Tibial artery (tissue), 4 donors: ENCODE data around the gene LDLRAD2.
"Not testable (repeated sequence)": the region's sequence is repeated elsewhere in the genome, so short reads cannot be mapped to it uniquely, and the experiment has no call there.

Experiments used
- DNase-seq, 2 donors: peaks; one replicate each; pipeline ENCODE4 v3.0.0-alpha.2; 2019
- H3K27ac ChIP-seq, 2 donors: fragments of 200-600 bp; sonication (generic) in 1 of 2; 1 replicate in 1 of 2; 2 replicates in 1 of 2; pipeline ENCODE4 v1.5.1; 2018 to 2019; ENCODE audit warnings: mild to moderate bottlenecking in 1 of 2
- H3K27me3 ChIP-seq, 2 donors: fragments of 200-600 bp; sonication (generic) in 1 of 2; one replicate each; pipeline versions ENCODE4 v1.5.1 to v1.6.0; 2016 to 2019
- H3K36me3 ChIP-seq, 3 donors: fragments of 200-600 bp; sonication (generic) in 2 of 3; one replicate each; pipeline ENCODE4 v1.5.1; 2016 to 2019; ENCODE audit warnings: mild to moderate bottlenecking in 2 of 3
- H3K4me1 ChIP-seq, 4 donors: fragments of 200-600 bp; sonication (generic) in 2 of 4; 1 replicate in 3 of 4; 2 replicates in 1 of 4; pipeline ENCODE4 v1.5.1; 2016 to 2019
- H3K4me3 ChIP-seq, 2 donors: fragments of 200-600 bp; sonication (generic) in 1 of 2; 1 replicate in 1 of 2; 2 replicates in 1 of 2; pipeline ENCODE4 v1.5.1; 2018 to 2019; ENCODE audit warnings: mild to moderate bottlenecking in 2 of 2
- H3K9me3 ChIP-seq, 3 donors: fragments of 200-600 bp; sonication (generic) in 1 of 3; one replicate each; pipeline ENCODE4 v1.5.1; 2016 to 2019
- CTCF ChIP-seq, 2 experiments: fragments of 200-600 bp in 1 of 2; fragments of 450-650 bp in 1 of 2; IDR thresholded peaks; one replicate each; pipeline ENCODE4 v1.5.1; 2017 to 2019; ENCODE audit warnings: antibody characterized with exemption in 2 of 2, mild to moderate bottlenecking in 1 of 2, moderate library complexity in 1 of 2
- intact Hi-C: fragments of 100-400 bp; cut with DNase I; formaldehyde crosslinking; loops from one replicate; pipeline ENCODE4 v1.15.0; 2023; ENCODE audit warnings: low total_unique reads

The LDLRAD2 gene

DNA sequence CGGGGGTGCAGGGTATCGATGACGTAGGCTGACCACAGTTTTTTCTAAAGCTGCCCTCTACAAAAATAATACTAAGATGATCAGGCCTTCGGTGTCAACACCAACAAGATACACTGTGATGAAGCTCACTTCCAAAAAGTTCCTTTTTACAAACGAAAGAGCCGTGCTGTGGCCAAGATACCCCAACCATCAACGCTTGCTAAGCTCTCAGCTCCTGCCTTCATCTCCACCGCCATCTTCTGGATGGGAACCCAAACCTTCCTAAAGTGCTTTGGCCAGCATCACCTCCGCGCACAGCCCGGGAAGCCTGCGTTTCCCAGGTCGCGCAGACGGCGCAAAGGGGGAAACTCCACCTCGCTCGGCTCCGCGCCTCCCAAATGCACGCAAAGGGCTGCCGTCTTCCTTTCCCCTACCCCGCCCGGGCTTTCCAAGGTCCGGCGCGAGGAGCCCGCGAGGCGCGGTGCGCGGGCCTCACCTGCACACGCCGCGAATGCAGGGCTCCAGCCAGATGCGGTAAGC, 29.7 kb upstream of the LDLRAD2 start:
- intact Hi-C loops = loop anchor here (10.0 kb wide), 1 partner anchor 182 kb away; no protein-coding TSS in a partner anchor
- H3K9me3 ChIP-seq = no peaks in the 10 kb centered on the region
- peaks cover 0 to 32% (median 16%) of the 10 kb centered on the region in 4 donors for H3K4me1 ChIP-seq
- no peaks in the 10 kb centered on the region for H3K27me3 ChIP-seq
- no peaks in the 10 kb centered on the region for H3K36me3 ChIP-seq
- H3K4me3 ChIP-seq = peak overlapping the region; percentile 79 to 92
- peak in 1 of 2 donors; percentile 47 for DNase-seq
- no peak for TF ChIP-seq CTCF (IDR thresholded peaks at IDR 0.05)
- peak overlapping the region; percentile 89 to 98 for H3K27ac ChIP-seq

- intact Hi-C loops = loop anchor here (10.0 kb wide), 1 partner anchor 182 kb away; no protein-coding TSS in a partner anchor
Measured at GRCh38 chr1:21782868-21783678, 29.0 kb upstream of the LDLRAD2 start, which contains the start of gene USP48. TSS of gene USP48 (minus strand) at chr1:21783149. CDS start at chr1:21782957, 192 bp downstream.

DNA sequence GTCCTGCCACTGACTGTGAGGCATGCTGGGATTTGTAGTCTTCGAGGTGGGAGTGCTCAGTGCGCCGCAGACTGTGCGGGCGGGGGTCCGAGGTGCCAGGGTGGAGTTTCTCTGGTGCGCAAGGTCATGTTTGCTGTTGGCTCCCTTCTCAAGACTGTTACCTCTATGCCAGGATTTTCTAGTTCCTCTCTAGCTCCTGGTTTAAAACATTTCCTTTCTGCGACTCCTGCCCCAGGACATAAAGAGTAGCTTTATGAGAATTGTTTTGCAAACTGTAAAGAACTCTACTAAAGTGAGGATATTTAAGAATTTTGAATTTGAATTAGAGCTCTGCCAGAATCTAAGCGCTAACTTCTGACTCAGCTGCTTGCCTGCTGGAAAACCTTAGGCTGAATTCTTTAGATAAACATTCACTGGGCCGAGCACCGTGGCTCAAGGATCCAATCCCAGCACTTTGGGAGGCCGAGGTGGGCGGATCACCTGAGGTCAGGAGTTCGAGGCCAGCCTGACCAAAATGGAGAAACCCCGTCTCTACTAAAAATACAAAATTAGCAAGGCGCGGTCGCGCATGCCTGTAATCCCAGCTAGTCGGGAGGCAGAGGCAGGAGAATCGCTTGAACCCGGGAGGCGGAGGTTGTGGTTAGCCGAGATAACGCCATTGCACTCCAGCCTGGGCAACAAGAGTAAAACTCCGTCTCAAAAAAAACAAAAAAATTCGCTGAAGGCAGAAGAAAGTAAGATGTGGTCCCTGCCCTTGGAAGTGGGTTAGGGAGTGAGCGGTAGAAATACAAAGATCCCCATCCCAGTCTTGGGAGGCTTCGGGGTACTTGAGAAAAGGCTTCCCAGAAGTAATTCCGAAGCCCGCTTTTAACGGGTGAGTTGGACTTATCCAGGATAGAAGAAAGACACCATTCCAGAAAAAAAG, 28.1 kb upstream of the LDLRAD2 start:
- Histone ChIP-seq H3K27ac (peak overlapping the region; percentile 89 to 98), H3K9me3 (no peaks in the 10 kb centered on the region), H3K36me3 (no peaks in the 10 kb centered on the region), H3K4me3 (peak overlapping the region; percentile 79 to 92), H3K27me3 (no peaks in the 10 kb centered on the region), H3K4me1 (peaks cover 0 to 32% (median 16%) of the 10 kb centered on the region in 4 donors)
- DNase-seq = peak in 1 of 2 donors; percentile 70
- intact Hi-C loops = loop anchor here (10.0 kb wide), 1 partner anchor 181 kb away; no protein-coding TSS in a partner anchor
- no peak for TF ChIP-seq CTCF (IDR thresholded peaks at IDR 0.05)

More at GRCh38 chr1:21782868-21783678, 29.0 kb upstream of the LDLRAD2 start, which contains the start of gene USP48:
- Histone ChIP-seq H3K36me3 (no peaks in the 10 kb centered on the region), H3K4me1 (peaks cover 0 to 32% (median 16%) of the 10 kb centered on the region in 4 donors), H3K9me3 (no peaks in the 10 kb centered on the region), H3K4me3 (peak within 1 kb of the TSS; percentile 79 to 92), H3K27ac (peak within 1 kb of the TSS; percentile 89 to 98), H3K27me3 (no peaks in the 10 kb centered on the region)
- DNase-seq = peak; percentile 96 to 97
- TF ChIP-seq CTCF (IDR thresholded peaks at IDR 0.05) = no peak

- H3K27me3 ChIP-seq, H3K27ac ChIP-seq, H3K36me3 ChIP-seq, H3K9me3 ChIP-seq, H3K4me3 ChIP-seq, DNase-seq: not testable (repeated sequence)
- intact Hi-C loops = loop anchor here (10.0 kb wide), 1 partner anchor 179 kb away; no protein-coding TSS in a partner anchor
- peaks cover 0 to 21% (median 13%) of the 10 kb centered on the region in 4 donors for H3K4me1 ChIP-seq
Measured at GRCh38 chr1:21785764-21786163, 26.3 kb upstream of the LDLRAD2 start.

- H3K36me3 ChIP-seq = no peaks in the 10 kb centered on the region
- intact Hi-C loops = loop anchor here (10.0 kb wide), 1 partner anchor 178 kb away; no protein-coding TSS in a partner anchor
- H3K27ac ChIP-seq = no peak overlapping the region
- no peak for DNase-seq
- H3K27me3 ChIP-seq = no peaks in the 10 kb centered on the region
- no peak for TF ChIP-seq CTCF (IDR thresholded peaks at IDR 0.05)
- no peak overlapping the region for H3K4me3 ChIP-seq
- peaks cover 0 to 13% (median 6%) of the 10 kb centered on the region in 4 donors for H3K4me1 ChIP-seq
- no peaks in the 10 kb centered on the region for H3K9me3 ChIP-seq
Measured at GRCh38 chr1:21786640-21787039, 25.4 kb upstream of the LDLRAD2 start.
